Heart right ventricle (tissue), 16 donors: ENCODE measurements around the gene PRPS2. TPM values are rescaled to one million over a fixed set of nuclear protein-coding genes. Genes with fewer than 3 reads are reported as not detected.

Experiments
- ATAC-seq, 8 donors: fragments of 200-7000 bp; cut with Tn5 transposase; one replicate each; pipeline ENCODE4 v1.9.1; 2020; ENCODE audit warnings: mild to moderate bottlenecking in 8 of 8, moderate library complexity in 8 of 8, moderate number of reproducible peaks in 1 of 8
- DNase-seq, 2 donors: peaks; one replicate each; pipeline ENCODE4 v3.0.0-alpha.2; 2020
- H3K27ac ChIP-seq, 10 donors: fragments of 200-600 bp; sonication (generic) in 2 of 10; one replicate each; pipeline versions ENCODE4 v1.5.0 to v1.8.0; 2020 to 2022; ENCODE audit warnings: mild to moderate bottlenecking in 3 of 10
- H3K27me3 ChIP-seq, 7 donors: fragments of 200-600 bp; one replicate each; pipeline ENCODE4 v1.8.0; 2021 to 2022; ENCODE audit warnings: mild to moderate bottlenecking in 2 of 7
- H3K36me3 ChIP-seq, 9 donors: fragments of 200-600 bp; sonication (generic) in 1 of 9; one replicate each; pipeline versions ENCODE4 v1.5.0 to v1.8.0; 2020 to 2022; ENCODE audit warnings: mild to moderate bottlenecking in 2 of 9
- H3K4me1 ChIP-seq, 9 donors: fragments of 200-600 bp; sonication (generic) in 1 of 9; one replicate each; pipeline versions ENCODE4 v1.5.0 to v1.8.0; 2020 to 2022; ENCODE audit warnings: mild to moderate bottlenecking in 4 of 9
- H3K4me3 ChIP-seq, 10 donors: fragments of 200-600 bp; sonication (generic) in 2 of 10; one replicate each; pipeline versions ENCODE4 v1.5.0 to v1.8.0; 2020 to 2022; ENCODE audit warnings: mild to moderate bottlenecking in 7 of 10, moderate library complexity in 2 of 10
- H3K9me3 ChIP-seq, 11 donors: fragments of 200-600 bp in 10 of 11; sonication (generic) in 2 of 11; one replicate each; pipeline versions ENCODE4 v1.5.0 to v1.8.0; 2013 to 2022; ENCODE audit warnings: mild to moderate bottlenecking in 2 of 11, control low read depth in 1 of 11, moderate library complexity in 1 of 11
- WGBS, 2 donors: extraction: QIAGEN DNeasy Blood & Tissue Kit; methylation state at CpG; one replicate each; pipeline ENCODE4 v1.1.7; 2013; ENCODE audit warnings: inconsistent platforms in 1 of 2; 5-methylcytosine and 5-hydroxymethylcytosine counted together
- intact Hi-C, 10 donors: fragments of 100-400 bp; cut with DNase I; formaldehyde crosslinking; loops; one replicate each; pipeline versions ENCODE4 v1.11.1 to v1.14.2; 2022
- polyA plus RNA-seq, 2 donors: library from polyadenylated mRNA; stranded (reverse); fragments of 200-250 nt; gene quantifications; one replicate each; pipeline ENCODE4 v1.2.3, GENCODE V29; 2013
- total RNA-seq, 10 donors: library from RNA; stranded (reverse); fragmentation: NEBNext Ultra II Directional in 3 of 10; extraction: Animal tissue kit (Norgen Biotek cat#: 25700) in 3 of 10; gene quantifications; one replicate each; pipeline versions ENCODE4 v1.2.1 to v1.2.4, GENCODE V29; 2021 to 2023
- TF ChIP-seq, protein P1 (sequence below), 9 donors: fragments of 200-600 bp; sonication (generic) in 2 of 9; IDR thresholded peaks; one replicate each; pipeline versions ENCODE4 v1.5.0 to v1.8.0; 2021 to 2022; ENCODE audit warnings: antibody characterized with exemption in 9 of 9, mild to moderate bottlenecking in 5 of 9, moderate library complexity in 1 of 9
- donor health status: Arrhythmogenic right ventricular cardiomyopathy.
- donor health status: ischemic (EF 13 %, LVEDD 7.1; RV severe dilation, severe dysfunction).
- donor health status: healthy with polysubstance abuse.
- donor health status: DM: no; HTN: yes; CAD: no.
- donor health status: DM: no; HTN: no; CAD: no.
- donor health status: ischemic (EF 25% LVEDD 6.9; RV normal size, moderate dysfunction).
- donor health status: ischemic (EF 25% LVEDD 5.7; RV mildly dilated, moderate dysfunction).
- donor health status: healthy.
- donor health status: DM: yes; HTN: yes; CAD: no.
- donor health status: Ischemic cardiomyopathy.
- donor health status: ischemic (EF 35%, LVEDD 5.7; RV mildly dilated, moderate dysfunction).
- donor health status: nonischemic (EF 11% LVEDD 7.7; RV severe dilation, severe dysfunction).
- donor health status: DM: yes; HTN: yes; CAD: no.
- donor health status: PGD.
- donor health status: ischemic (EF 29% LVEDD 5.4; RV normal size, mild dysfunction).
- donor health status: nonischemic (EF 23%, LVEDD 6.1; RV moderate dilation, normal function).

PRPS2 gene
- total and polyA plus RNA-seq, 12 donors = 2.1 to 9.7 (median 3.6) TPM

DNA sequence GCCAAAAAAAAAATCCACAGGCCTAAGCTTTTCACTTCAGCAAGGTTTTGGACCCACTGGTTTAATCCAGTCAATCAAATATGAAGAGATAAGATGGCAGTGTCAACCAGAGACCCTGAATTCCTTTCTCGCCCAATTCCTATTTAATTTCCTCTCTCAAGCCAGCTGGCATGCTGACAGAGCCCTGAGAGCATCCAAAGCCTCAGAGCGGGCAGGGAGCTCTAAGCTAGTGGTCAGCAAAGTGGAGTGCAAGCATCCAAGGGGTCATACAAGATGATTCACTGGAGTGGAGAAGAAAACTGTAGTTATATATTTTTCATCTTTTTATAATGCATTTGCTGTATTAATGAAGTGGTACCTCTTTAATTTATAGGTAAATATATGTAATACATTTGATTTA lies 37.8 kb upstream of the PRPS2 start:
- 59 to 72% methylated on average over 2 of the region's 2 CpGs for WGBS, 2 donors
- ATAC-seq = no peak
- H3K9me3 ChIP-seq = peaks cover 0 to 11% (median 0%) of the 10 kb centered on the region in 11 donors
- H3K4me3 ChIP-seq = no peak overlapping the region
- H3K36me3 ChIP-seq = no peaks in the 10 kb centered on the region
- TF ChIP-seq, protein P1, sequence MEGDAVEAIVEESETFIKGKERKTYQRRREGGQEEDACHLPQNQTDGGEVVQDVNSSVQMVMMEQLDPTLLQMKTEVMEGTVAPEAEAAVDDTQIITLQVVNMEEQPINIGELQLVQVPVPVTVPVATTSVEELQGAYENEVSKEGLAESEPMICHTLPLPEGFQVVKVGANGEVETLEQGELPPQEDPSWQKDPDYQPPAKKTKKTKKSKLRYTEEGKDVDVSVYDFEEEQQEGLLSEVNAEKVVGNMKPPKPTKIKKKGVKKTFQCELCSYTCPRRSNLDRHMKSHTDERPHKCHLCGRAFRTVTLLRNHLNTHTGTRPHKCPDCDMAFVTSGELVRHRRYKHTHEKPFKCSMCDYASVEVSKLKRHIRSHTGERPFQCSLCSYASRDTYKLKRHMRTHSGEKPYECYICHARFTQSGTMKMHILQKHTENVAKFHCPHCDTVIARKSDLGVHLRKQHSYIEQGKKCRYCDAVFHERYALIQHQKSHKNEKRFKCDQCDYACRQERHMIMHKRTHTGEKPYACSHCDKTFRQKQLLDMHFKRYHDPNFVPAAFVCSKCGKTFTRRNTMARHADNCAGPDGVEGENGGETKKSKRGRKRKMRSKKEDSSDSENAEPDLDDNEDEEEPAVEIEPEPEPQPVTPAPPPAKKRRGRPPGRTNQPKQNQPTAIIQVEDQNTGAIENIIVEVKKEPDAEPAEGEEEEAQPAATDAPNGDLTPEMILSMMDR (IDR thresholded peaks at IDR 0.05) = no peak
- no peak overlapping the region for H3K27ac ChIP-seq
- no peak for DNase-seq
- intact Hi-C loops = no loop called here
- no peaks in the 10 kb centered on the region for H3K27me3 ChIP-seq
- no peaks in the 10 kb centered on the region for H3K4me1 ChIP-seq

DNA sequence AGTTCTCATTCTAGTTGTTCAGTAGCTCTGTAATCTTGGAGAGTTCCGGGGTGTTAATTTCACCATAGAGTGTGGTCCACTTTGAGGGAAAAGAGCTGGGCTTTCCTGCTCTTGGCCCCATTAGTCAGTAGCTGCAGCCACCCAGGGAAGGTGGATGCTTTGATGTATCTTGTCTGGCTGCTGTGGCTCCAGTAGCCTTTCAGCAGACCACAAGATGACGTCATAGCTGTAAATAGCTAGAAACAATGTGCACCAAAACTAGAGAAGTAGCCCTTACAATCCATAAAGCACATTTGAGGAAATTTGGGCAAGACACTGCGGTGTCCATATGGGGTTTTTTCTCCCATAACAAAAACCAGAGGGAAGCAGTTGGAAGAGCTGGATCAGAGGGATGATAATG lies 32.9 kb upstream of the PRPS2 start:
- H3K4me1 ChIP-seq = no peaks in the 10 kb centered on the region
- no peak for ATAC-seq
- no peak for DNase-seq
- intact Hi-C loops = no loop called here
- H3K9me3 ChIP-seq = peaks cover 0 to 4% (median 0%) of the 10 kb centered on the region in 11 donors
- WGBS, 2 donors = 74 to 78% methylated on average over 3 of the region's 3 CpGs
- no peak overlapping the region for H3K4me3 ChIP-seq
- peaks cover 0 to 19% (median 0%) of the 10 kb centered on the region in 7 donors for H3K27me3 ChIP-seq
- H3K27ac ChIP-seq = no peak overlapping the region
- TF ChIP-seq, protein P1 (IDR thresholded peaks at IDR 0.05) = no peak
- no peaks in the 10 kb centered on the region for H3K36me3 ChIP-seq

DNA sequence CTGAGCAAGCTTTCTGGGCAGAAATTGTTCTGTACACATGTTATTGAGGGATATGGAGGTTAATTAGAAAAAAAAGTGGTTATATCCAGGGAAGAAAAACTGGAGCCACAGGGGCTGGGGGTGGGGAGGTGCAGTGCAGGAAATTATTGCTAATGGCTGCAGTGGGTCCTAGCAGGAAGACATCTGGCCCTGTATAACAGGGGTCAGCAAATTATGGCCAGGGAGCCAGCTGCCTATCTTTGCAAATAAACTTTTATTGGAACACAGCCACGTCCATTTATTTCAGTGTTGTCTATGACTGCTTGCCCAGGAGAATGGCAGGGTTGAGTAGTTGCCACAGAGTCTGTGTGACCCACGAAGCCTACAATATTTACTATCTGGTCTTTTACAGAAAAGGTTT lies 23.4 kb upstream of the PRPS2 start:
- no peak for DNase-seq
- no peak overlapping the region for H3K27ac ChIP-seq
- no peaks in the 10 kb centered on the region for H3K9me3 ChIP-seq
- 38 to 43% methylated on average over 2 of the region's 2 CpGs for WGBS, 2 donors
- TF ChIP-seq, protein P1 (IDR thresholded peaks at IDR 0.05) = no peak
- intact Hi-C loops = no loop called here
- no peak overlapping the region for H3K4me3 ChIP-seq
- H3K27me3 ChIP-seq = peaks cover 0 to 46% (median 0%) of the 10 kb centered on the region in 7 donors
- no peaks in the 10 kb centered on the region for H3K4me1 ChIP-seq
- H3K36me3 ChIP-seq = no peaks in the 10 kb centered on the region
- no peak for ATAC-seq

DNA sequence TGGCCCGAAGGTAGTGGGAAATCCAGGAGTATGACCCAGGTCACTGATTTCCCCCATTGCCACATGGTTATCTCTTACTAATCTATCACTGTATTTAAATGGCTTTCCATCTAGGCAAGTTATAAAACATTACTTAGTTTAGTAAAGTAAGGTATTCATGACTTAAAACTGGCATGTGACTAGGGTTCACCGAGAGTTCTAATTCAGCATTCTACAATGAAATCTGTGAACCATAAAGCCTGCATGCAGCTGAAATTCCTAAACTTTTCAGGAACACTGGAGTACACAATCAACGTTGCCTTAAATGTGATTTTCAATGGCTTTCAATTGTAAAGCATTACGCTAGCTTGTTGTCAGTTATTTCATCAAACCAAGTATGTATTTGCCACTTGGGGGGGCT lies 22.7 kb upstream of the PRPS2 start:
- Histone ChIP-seq H3K27ac (no peak overlapping the region), H3K4me1 (no peaks in the 10 kb centered on the region), H3K9me3 (no peaks in the 10 kb centered on the region), H3K27me3 (peaks cover 0 to 47% (median 0%) of the 10 kb centered on the region in 7 donors), H3K36me3 (no peaks in the 10 kb centered on the region), H3K4me3 (no peak overlapping the region)
- DNase-seq = no peak
- WGBS, 2 donors = 94 to 95% methylated on average over 4 of the region's 4 CpGs
- no peak for ATAC-seq
- TF ChIP-seq, protein P1 (IDR thresholded peaks at IDR 0.05) = no peak
- intact Hi-C loops = no loop called here
